ENCODE measurements around the gene COL8A1. TPM values are rescaled to one million over a fixed set of nuclear protein-coding genes. Genes with fewer than 3 reads are reported as not detected.
A peak's percentile ranks its signal among the peaks of the same experiment; 100 is the strongest.
"Not testable (repeated sequence)": the region's sequence is repeated elsewhere in the genome, so short reads cannot be mapped to it uniquely, and the experiment has no call there.

COL8A1 gene
- total and polyA plus RNA-seq, 5 donors: 16.5 to 57.5 (median 34.4) TPM

GRCh38 chr3:99833617-99834205 is 195.3 kb downstream of the COL8A1 start:
- 44% methylated on average over 4 of the region's 4 CpGs for WGBS
- intact Hi-C loops (cut with DNase I): loop anchor here in 1 of 4 donors (5.0 kb wide), 1 partner anchor 424 kb away; no protein-coding TSS in a partner anchor
- ATAC-seq: peak in 1 of 2 donors; percentile 34
- no peak overlapping the region for H3K27ac ChIP-seq (ENCODE audit: low read length)
- no peaks in the 10 kb centered on the region for H3K9me3 ChIP-seq (ENCODE audit: control insufficient read depth, low read length)
- no peak for DNase-seq
- H3K27me3 ChIP-seq (ENCODE audit: control insufficient read depth, insufficient read depth): no peaks in the 10 kb centered on the region
- peaks cover 3% of the 10 kb centered on the region for H3K4me1 ChIP-seq (ENCODE audit: control insufficient read depth, insufficient read depth, low read length)
- H3K4me3 ChIP-seq (ENCODE audit: low read length): no peak overlapping the region

GRCh38 chr3:99834211-99834957 is 196.0 kb downstream of the COL8A1 start:
- 89% methylated on average over 2 of the region's 2 CpGs for WGBS
- Histone ChIP-seq H3K27ac (ENCODE audit: low read length) (no peak overlapping the region), H3K27me3 (ENCODE audit: control insufficient read depth, insufficient read depth) (no peaks in the 10 kb centered on the region), H3K9me3 (ENCODE audit: control insufficient read depth, low read length) (no peaks in the 10 kb centered on the region), H3K4me1 (ENCODE audit: control insufficient read depth, insufficient read depth, low read length) (peaks cover 3% of the 10 kb centered on the region), H3K4me3 (ENCODE audit: low read length) (no peak overlapping the region)
- ATAC-seq (no peak), DNase-seq (no peak)
- intact Hi-C loops (cut with DNase I): loop anchor here in 1 of 4 donors (5.0 kb wide), 1 partner anchor 423 kb away; no protein-coding TSS in a partner anchor

DNA sequence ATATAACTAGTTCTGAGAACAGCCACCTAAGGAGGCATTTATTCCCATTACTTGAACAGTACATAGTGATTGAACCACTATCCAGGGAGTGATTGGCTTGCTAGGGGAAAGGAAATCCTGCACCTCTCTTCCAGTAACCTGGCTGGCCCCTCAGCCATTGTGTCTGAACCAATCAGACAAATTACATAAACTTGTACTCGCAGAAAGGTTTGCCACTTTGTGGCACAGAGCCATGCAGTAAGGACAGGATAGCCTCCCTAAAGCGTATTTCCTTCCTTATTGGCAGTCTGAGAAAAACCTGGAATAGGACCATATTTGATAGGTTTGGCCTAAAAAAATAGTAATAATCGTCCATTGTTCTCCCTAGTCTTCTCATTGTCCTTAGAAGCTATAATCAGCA is 198.3 kb downstream of the COL8A1 start:
- DNase-seq (peak in 2 of 3 donors; percentile 25 to 29), ATAC-seq (peak; percentile 20 to 68)
- Histone ChIP-seq H3K27ac (ENCODE audit: low read length) (no peak overlapping the region), H3K4me1 (ENCODE audit: control insufficient read depth, insufficient read depth, low read length) (peaks cover 3% of the 10 kb centered on the region), H3K9me3 (ENCODE audit: control insufficient read depth, low read length) (no peaks in the 10 kb centered on the region), H3K4me3 (ENCODE audit: low read length) (no peak overlapping the region), H3K27me3 (ENCODE audit: control insufficient read depth, insufficient read depth) (no peaks in the 10 kb centered on the region)
- intact Hi-C loops (cut with DNase I): loop anchor here in 2 of 4 donors (5.0 kb wide), 1 partner anchor 416 kb away; no protein-coding TSS in a partner anchor
- WGBS: 67% methylated on average over 3 of the region's 3 CpGs

DNA sequence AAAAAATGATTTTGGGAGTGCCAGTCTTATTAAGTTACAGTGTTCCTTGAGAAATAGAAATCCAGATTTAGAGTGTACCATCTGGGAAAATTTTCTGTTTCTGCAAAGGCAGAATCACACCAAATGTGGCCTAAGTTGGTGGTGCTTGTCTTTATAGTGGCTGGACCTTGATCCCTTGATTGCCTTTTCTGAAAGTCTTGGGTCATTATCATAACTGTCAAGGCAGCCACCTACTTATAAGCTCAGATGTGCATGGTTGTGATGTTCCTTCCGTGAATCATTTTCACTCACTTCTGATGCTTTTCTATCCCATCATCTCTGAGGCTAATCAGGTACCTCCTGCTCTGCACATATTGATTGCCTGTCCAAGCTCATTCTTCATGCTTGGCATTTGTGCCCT is 199.3 kb downstream of the COL8A1 start:
- Histone ChIP-seq H3K9me3 (ENCODE audit: control insufficient read depth, low read length) (no peaks in the 10 kb centered on the region), H3K4me3 (ENCODE audit: low read length) (no peak overlapping the region), H3K27me3 (ENCODE audit: control insufficient read depth, insufficient read depth) (no peaks in the 10 kb centered on the region), H3K4me1 (ENCODE audit: control insufficient read depth, insufficient read depth, low read length) (peaks cover 3% of the 10 kb centered on the region), H3K27ac (ENCODE audit: low read length) (no peak overlapping the region)
- ATAC-seq (no peak), DNase-seq (no peak)
- intact Hi-C loops (cut with DNase I): loop anchor here in 2 of 4 donors (5.0 kb wide), 1 partner anchor 415 kb away; no protein-coding TSS in a partner anchor
- 94% methylated on average over 1 of the region's 1 CpG for WGBS

GRCh38 chr3:99838755-99839154 is 200.4 kb downstream of the COL8A1 start:
- no peak for ATAC-seq
- Histone ChIP-seq H3K9me3 (ENCODE audit: control insufficient read depth, low read length) (no peaks in the 10 kb centered on the region), H3K4me3 (ENCODE audit: low read length) (no peak overlapping the region), H3K27me3 (ENCODE audit: control insufficient read depth, insufficient read depth) (no peaks in the 10 kb centered on the region), H3K27ac (ENCODE audit: low read length) (no peak overlapping the region), H3K4me1 (ENCODE audit: control insufficient read depth, insufficient read depth, low read length) (peaks cover 1% of the 10 kb centered on the region)
- intact Hi-C loops (cut with DNase I): loop anchor here in 2 of 4 donors (5.0 kb wide), 1 partner anchor 414 kb away; no protein-coding TSS in a partner anchor
- DNase-seq: no peak

GRCh38 chr3:99839613-99840012 is 201.2 kb downstream of the COL8A1 start:
- no peak overlapping the region for H3K27ac ChIP-seq (ENCODE audit: low read length)
- H3K4me1 ChIP-seq (ENCODE audit: control insufficient read depth, insufficient read depth, low read length): peaks cover 3% of the 10 kb centered on the region
- no peak overlapping the region for H3K4me3 ChIP-seq (ENCODE audit: low read length)
- no peaks in the 10 kb centered on the region for H3K27me3 ChIP-seq (ENCODE audit: control insufficient read depth, insufficient read depth)
- 91% methylated on average over 1 of the region's 1 CpG for WGBS
- ATAC-seq (no peak), DNase-seq (no peak)
- intact Hi-C loops (cut with DNase I): loop anchor here in 2 of 4 donors (5.0 to 10.0 kb wide), 2 partner anchors 215 to 413 kb away; no protein-coding TSS in a partner anchor
- H3K9me3 ChIP-seq (ENCODE audit: control insufficient read depth, low read length): no peaks in the 10 kb centered on the region

DNA sequence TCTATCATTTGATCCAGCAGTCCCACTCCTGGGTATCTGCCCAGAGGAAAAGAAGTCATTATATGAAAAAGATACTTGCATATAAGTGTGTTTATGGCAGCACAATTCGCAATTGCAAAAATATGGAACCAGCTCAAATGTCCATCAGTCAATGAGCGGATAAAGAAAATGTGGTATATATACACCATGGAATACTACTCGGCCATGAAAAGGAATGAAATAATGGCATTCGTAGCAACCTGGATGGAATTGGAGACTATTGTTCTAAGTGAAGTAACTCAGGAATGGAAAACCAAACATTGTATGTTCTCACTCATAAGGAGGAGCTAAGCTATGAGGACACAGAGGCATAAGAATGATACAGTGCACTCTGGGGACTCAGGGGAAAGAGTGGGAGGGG is 203.6 kb downstream of the COL8A1 start:
- not testable (repeated sequence) for ATAC-seq; H3K4me1 ChIP-seq (ENCODE audit: control insufficient read depth, insufficient read depth, low read length); H3K4me3 ChIP-seq (ENCODE audit: low read length); DNase-seq; H3K27ac ChIP-seq (ENCODE audit: low read length); H3K9me3 ChIP-seq (ENCODE audit: control insufficient read depth, low read length); H3K27me3 ChIP-seq (ENCODE audit: control insufficient read depth, insufficient read depth)
- intact Hi-C loops (cut with DNase I): loop anchor here in 2 of 4 donors (2.0 to 10.0 kb wide), 2 partner anchors 213 to 413 kb away; no protein-coding TSS in a partner anchor
- 96% methylated on average over 4 of the region's 4 CpGs for WGBS

DNA sequence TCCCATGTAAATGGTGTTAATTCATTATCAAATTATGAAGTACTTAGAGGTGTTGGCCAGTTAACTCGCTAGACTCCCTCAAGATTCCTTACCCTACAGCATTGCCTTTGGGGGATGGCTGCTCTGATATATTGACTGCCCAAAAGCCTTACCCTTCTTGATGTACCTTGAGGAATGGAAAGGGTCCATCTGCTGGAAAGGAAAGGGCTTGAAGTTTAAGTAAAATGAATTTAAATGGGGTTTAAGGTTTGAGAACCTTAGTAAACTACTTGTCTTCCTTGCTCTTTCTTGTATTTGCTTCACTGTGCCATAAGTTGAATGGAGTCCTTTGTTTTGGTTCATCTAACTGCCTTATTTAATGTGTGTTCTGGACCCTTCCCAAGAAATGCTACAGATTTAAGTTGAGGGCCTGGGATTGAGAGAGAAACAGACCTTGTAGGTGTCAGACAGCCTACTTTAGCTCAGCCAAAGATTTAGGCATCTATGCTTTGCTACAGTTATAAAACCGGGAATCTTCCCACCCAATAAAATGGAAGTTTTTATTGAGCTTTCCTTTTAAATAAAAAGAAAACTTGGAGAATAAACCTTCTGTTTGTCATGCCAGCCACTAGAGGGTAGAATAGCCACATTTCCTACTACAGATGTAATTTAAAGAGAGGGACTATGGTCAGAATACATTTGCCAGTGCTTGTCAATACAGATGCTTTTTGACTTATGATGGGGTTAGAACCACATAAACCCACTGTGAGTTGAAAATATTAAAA is 204.6 kb downstream of the COL8A1 start:
- intact Hi-C loops (cut with DNase I): loop anchor here in 3 of 4 donors (1.0 to 10.0 kb wide), 3 partner anchors 212 to 412 kb away; no protein-coding TSS in a partner anchor
- H3K27ac ChIP-seq (ENCODE audit: low read length): no peak overlapping the region
- H3K27me3 ChIP-seq (ENCODE audit: control insufficient read depth, insufficient read depth): no peaks in the 10 kb centered on the region
- DNase-seq (no peak), ATAC-seq (peak; percentile 80)
- H3K4me1 ChIP-seq (ENCODE audit: control insufficient read depth, insufficient read depth, low read length): peaks cover 6% of the 10 kb centered on the region
- H3K4me3 ChIP-seq (ENCODE audit: low read length): no peak overlapping the region
- WGBS: 40% methylated on average over 2 of the region's 2 CpGs
- no peaks in the 10 kb centered on the region for H3K9me3 ChIP-seq (ENCODE audit: control insufficient read depth, low read length)

GRCh38 chr3:99843590-99844258 is 205.3 kb downstream of the COL8A1 start:
- 47% methylated on average over 10 of the region's 10 CpGs for WGBS
- Histone ChIP-seq H3K4me3 (ENCODE audit: low read length) (no peak overlapping the region), H3K27ac (ENCODE audit: low read length) (peak overlapping the region; percentile 19), H3K4me1 (ENCODE audit: control insufficient read depth, insufficient read depth, low read length) (peaks cover 6% of the 10 kb centered on the region), H3K9me3 (ENCODE audit: control insufficient read depth, low read length) (no peaks in the 10 kb centered on the region), H3K27me3 (ENCODE audit: control insufficient read depth, insufficient read depth) (no peaks in the 10 kb centered on the region)
- peak; percentile 51 to 58 for ATAC-seq
- intact Hi-C loops (cut with DNase I): loop anchor here in 3 of 4 donors (1.0 to 10.0 kb wide), 3 partner anchors 211 to 411 kb away; no protein-coding TSS in a partner anchor
- peak in 2 of 3 donors; percentile 45 to 55 for DNase-seq

DNA sequence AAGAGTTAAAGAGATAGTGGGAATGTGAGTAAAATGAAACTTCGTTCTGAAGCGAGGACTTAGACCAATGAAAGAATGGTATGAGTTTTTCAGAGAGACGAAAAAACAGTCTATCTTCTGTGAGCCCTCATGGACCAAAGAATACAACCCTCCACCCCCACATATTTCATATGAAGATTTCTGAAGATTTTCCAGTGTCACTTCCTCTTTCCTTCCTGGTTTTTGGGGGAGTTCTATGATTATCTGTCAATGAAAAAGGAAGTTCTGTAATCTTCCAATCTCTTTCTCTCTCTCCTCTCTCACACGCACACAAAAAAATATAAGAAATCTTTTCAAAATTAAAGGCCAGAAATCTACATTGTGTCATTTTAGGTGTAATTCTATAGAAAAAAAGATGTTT is 206.9 kb downstream of the COL8A1 start:
- WGBS: 34% methylated on average over 4 of the region's 4 CpGs
- no peak for DNase-seq
- intact Hi-C loops (cut with DNase I): loop anchor here in 2 of 4 donors (5.0 to 10.0 kb wide), 2 partner anchors 209 to 412 kb away; no protein-coding TSS in a partner anchor
- no peak overlapping the region for H3K4me3 ChIP-seq (ENCODE audit: low read length)
- H3K27me3 ChIP-seq (ENCODE audit: control insufficient read depth, insufficient read depth): no peaks in the 10 kb centered on the region
- H3K4me1 ChIP-seq (ENCODE audit: control insufficient read depth, insufficient read depth, low read length): peaks cover 6% of the 10 kb centered on the region
- no peak for ATAC-seq
- H3K27ac ChIP-seq (ENCODE audit: low read length): no peak overlapping the region
- H3K9me3 ChIP-seq (ENCODE audit: control insufficient read depth, low read length): no peaks in the 10 kb centered on the region

Measured in right cardiac atrium (tissue), 5 donors.